ENCODE data around the gene VASH2.

The VASH2 gene

DNA sequence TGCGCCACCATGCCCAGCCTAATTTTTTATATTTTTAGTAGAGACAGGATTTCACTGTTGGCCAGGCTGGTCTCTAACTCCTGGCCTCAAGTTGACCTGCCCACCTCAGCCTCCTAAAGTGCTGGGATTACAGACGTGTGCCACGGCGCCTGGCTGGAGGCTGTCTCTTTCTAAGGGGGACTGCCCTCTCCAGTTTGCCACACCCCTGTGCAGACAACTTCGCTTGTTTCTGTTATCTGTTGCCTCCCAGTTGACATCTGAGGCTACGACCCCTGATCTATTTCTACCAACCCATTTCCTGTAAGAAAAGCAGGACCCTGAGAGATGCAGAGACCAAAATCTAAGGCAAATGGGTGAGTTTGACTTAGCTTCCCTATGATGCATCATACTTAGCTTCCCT is 24.0 kb upstream of the VASH2 start:
- no peaks in the 10 kb centered on the region for H3K36me3 ChIP-seq
- H3K27ac ChIP-seq: no peak overlapping the region
- TF ChIP-seq, protein P1, sequence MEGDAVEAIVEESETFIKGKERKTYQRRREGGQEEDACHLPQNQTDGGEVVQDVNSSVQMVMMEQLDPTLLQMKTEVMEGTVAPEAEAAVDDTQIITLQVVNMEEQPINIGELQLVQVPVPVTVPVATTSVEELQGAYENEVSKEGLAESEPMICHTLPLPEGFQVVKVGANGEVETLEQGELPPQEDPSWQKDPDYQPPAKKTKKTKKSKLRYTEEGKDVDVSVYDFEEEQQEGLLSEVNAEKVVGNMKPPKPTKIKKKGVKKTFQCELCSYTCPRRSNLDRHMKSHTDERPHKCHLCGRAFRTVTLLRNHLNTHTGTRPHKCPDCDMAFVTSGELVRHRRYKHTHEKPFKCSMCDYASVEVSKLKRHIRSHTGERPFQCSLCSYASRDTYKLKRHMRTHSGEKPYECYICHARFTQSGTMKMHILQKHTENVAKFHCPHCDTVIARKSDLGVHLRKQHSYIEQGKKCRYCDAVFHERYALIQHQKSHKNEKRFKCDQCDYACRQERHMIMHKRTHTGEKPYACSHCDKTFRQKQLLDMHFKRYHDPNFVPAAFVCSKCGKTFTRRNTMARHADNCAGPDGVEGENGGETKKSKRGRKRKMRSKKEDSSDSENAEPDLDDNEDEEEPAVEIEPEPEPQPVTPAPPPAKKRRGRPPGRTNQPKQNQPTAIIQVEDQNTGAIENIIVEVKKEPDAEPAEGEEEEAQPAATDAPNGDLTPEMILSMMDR (IDR thresholded peaks at IDR 0.05; ENCODE audit: low read depth, low read length): no peak
- H3K9me3 ChIP-seq (ENCODE audit: severe bottlenecking): peaks cover 6% of the 10 kb centered on the region
- H3K27me3 ChIP-seq (ENCODE audit: insufficient read depth, low read depth, severe bottlenecking): no peaks in the 10 kb centered on the region
- DNase-seq: no peak
- no peak overlapping the region for H3K4me3 ChIP-seq (ENCODE audit: low read depth, low read length)

DNA sequence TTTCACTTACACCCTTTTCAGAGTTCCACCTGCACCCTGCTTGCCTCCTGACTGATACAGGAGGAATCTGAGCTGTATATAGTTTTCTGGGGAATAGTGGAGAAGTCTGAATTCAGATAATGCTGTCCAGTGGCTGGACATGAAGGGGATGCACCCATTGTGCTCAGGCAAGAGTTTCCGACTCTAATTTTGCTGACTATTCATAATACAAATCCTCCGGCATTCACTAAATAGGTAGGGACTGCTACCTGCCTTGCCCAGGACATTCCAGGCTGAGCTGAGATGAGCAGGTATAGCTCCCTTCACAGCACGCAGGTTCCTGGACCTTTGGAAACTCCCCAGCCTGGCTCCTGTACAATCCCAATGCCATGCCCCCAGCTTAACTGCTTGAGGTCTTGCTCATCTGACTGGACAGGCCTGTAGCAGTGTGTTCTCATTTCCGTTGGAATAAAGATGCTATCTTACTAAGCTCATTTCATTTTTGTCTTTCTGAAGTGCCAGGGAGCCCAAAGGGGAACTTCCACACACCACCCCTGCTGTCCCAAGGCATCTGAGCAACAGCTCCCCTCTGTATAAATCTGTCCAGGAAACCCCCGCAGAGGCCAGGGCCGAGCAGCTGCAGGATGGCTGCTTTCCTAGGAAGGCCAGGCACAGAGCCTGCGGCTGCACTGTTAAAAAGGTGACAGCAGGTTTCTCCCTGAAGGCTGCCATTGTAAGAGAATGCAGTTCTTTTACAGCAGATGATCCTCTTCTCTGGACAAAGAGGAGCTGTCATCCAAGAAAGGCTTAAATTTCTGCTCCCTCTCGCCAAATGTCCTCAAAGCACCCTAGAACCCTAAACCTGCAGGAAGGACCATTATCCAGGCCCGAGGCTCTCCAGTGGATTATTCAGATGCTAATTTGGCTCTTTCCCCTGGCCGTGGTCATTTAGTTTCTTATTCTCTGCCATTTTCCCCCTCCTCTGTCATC is 21.7 kb upstream of the VASH2 start:
- DNase-seq: no peak
- Histone ChIP-seq H3K9me3 (ENCODE audit: severe bottlenecking) (no peaks in the 10 kb centered on the region), H3K4me3 (ENCODE audit: low read depth, low read length) (no peak overlapping the region), H3K27me3 (ENCODE audit: insufficient read depth, low read depth, severe bottlenecking) (no peaks in the 10 kb centered on the region), H3K36me3 (no peaks in the 10 kb centered on the region), H3K27ac (peak overlapping the region; percentile 5; the same call in 1 of the 2 replicates)
- TF ChIP-seq, protein P1 (IDR thresholded peaks at IDR 0.05; ENCODE audit: low read depth, low read length): no peak

DNA sequence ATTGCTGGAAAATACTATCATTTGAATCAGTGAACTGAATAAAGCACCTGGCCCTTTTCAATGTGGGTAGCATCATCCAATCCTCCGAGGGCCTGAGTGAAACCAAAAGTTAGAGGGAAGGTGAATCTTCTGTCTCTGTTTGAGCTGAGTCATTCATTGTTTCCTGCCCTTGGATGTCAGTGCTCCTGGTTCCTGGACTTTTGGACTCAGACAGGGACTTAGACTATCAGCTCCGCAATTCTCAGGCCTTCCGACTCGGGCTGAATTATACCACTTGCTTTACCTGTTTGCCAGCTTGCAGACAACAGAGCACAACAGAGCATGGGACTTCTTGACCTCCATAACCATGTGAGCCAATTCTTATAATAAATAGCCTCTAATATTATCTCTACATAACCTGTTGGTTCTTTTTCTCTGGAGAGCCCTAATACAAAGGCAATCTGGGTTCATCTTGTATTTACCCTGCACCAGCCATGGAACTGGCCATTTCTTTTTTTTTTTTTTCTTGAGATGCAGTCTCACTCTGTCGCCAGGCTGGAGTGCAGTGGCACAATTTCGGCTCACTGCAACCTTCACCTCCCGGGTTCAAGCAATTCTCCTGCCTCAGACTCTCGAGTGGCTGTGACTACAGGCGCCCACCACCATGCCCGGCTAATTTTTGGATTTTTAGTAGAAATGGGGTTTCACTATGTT is 19.2 kb upstream of the VASH2 start:
- Histone ChIP-seq H3K27ac (no peak overlapping the region), H3K27me3 (ENCODE audit: insufficient read depth, low read depth, severe bottlenecking) (no peaks in the 10 kb centered on the region), H3K4me3 (ENCODE audit: low read depth, low read length) (no peak overlapping the region), H3K9me3 (ENCODE audit: severe bottlenecking) (no peaks in the 10 kb centered on the region), H3K36me3 (no peaks in the 10 kb centered on the region)
- no peak for DNase-seq
- TF ChIP-seq, protein P1 (IDR thresholded peaks at IDR 0.05; ENCODE audit: low read depth, low read length): no peak

DNA sequence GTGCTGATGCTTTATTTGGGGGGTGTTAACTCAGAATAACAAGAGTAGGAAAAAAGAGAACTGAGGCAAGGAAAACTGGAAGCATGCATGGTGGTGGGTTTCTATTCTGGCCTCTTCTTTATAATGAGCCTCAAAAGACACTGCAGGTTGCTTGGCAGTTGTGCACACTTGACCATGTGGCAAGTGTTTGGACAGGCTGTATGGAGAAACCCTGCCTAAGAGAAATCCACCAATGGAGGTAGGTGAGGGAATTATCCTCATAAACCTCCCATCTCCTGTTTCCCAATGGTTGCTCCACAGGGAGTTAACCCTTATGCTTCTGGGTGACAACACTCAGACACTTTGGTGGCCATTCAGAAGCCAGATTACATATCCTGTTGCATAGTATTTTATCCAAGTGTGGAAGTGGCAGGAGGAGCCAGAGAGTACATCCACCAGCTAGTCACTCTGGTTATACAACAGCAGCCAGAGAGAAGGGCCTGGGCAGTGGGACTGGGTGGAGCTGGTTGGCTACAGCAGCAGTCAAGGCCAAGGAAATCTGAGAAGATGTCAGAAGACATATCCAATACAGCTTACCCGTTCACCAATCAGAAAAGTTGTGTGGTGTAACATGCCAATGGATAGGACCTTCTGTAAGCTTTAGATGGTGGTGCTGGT is 16.4 kb upstream of the VASH2 start:
- no peaks in the 10 kb centered on the region for H3K9me3 ChIP-seq (ENCODE audit: severe bottlenecking)
- no peak overlapping the region for H3K27ac ChIP-seq
- no peak for DNase-seq
- no peaks in the 10 kb centered on the region for H3K36me3 ChIP-seq
- no peaks in the 10 kb centered on the region for H3K27me3 ChIP-seq (ENCODE audit: insufficient read depth, low read depth, severe bottlenecking)
- no peak overlapping the region for H3K4me3 ChIP-seq (ENCODE audit: low read depth, low read length)
- TF ChIP-seq, protein P1 (IDR thresholded peaks at IDR 0.05; ENCODE audit: low read depth, low read length): no peak

DNA sequence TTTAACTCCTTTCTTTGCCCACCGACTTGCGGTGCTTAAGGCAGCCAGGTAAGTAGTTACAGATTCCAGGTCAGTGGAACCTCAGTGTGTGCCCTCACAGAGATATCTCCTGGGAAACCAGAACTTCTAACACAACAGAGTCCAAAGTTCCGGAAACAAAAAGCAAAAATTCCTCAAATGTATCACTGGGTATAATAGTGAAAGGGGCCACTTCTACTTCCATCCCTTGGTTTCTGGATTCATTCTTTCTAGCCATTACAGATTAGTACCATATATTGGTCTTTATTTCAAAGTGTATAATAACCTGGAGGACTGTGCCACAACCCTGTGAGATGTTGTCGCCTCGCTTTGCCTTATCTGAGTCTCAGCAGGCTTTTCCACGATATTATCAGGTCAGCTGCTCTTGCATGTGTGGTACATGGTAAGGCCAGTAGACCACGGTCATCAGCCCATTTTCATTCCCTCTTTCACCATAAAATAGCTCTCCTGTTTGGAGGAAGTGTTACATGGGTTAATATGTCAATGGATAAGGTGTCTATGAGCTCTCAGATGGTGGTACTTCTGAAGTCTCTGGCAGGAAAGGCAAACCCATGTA is 14.9 kb upstream of the VASH2 start:
- no peaks in the 10 kb centered on the region for H3K27me3 ChIP-seq (ENCODE audit: insufficient read depth, low read depth, severe bottlenecking)
- H3K4me3 ChIP-seq (ENCODE audit: low read depth, low read length): no peak overlapping the region
- DNase-seq: no peak
- no peak overlapping the region for H3K27ac ChIP-seq
- H3K36me3 ChIP-seq: no peaks in the 10 kb centered on the region
- H3K9me3 ChIP-seq (ENCODE audit: severe bottlenecking): no peaks in the 10 kb centered on the region
- TF ChIP-seq, protein P1 (IDR thresholded peaks at IDR 0.05; ENCODE audit: low read depth, low read length): no peak
